Activated T-helper 1 cell treated with anti-CD3 and anti-CD28 coated beads, Interleukin-12 subunit alpha, Interleukin-12 subunit beta, Interleukin-2, Interleukin-4 antibody, amounts not matched to agents 30 ng/mL and 10 ng/mL and 1 ng/mL, durations not matched to agents 14 hours and 24 hours and 36 hours (primary cell): ENCODE results near the gene ABI3BP. TPM values are rescaled to one million over a fixed set of nuclear protein-coding genes. Genes with fewer than 3 reads are reported as not detected.
A peak's percentile ranks its signal among the peaks of the same experiment; 100 is the strongest.

Source experiments
- DNase-seq: peaks from one replicate; pipeline ENCODE4 v3.0.0; 2021; ENCODE audit warnings: low spot score
- H3K27ac Mint-ChIP-seq: one replicate; pipeline ENCODE4 v1.8.0; 2021; ENCODE audit warnings: mild to moderate bottlenecking, mixed read lengths
- H3K27me3 Mint-ChIP-seq: one replicate; pipeline ENCODE4 v1.8.0; 2022; ENCODE audit warnings: mild to moderate bottlenecking, moderate library complexity, mixed read lengths; ENCODE audit not compliant: insufficient read depth
- H3K36me3 Mint-ChIP-seq: one replicate; pipeline ENCODE4 v1.8.0; 2021; ENCODE audit warnings: low read depth, mixed read lengths
- H3K4me1 Mint-ChIP-seq: one replicate; pipeline ENCODE4 v1.8.0; 2021; ENCODE audit warnings: low read depth, mixed read lengths
- H3K4me3 Mint-ChIP-seq: one replicate; pipeline ENCODE4 v1.8.0; 2021; ENCODE audit warnings: mild to moderate bottlenecking, moderate library complexity, mixed read lengths
- H3K9me3 Mint-ChIP-seq: one replicate; pipeline ENCODE4 v1.8.0; 2021; ENCODE audit warnings: mixed read lengths
- intact Hi-C: fragments of 100-400 bp; cut with micrococcal nuclease; formaldehyde crosslinking; loops from one replicate; pipeline ENCODE4 v1.15.1; 2024
- total RNA-seq: library from RNA; stranded (reverse); gene quantifications from 2 replicates; pipeline ENCODE4 v1.2.3, GENCODE V29; 2022

ABI3BP gene
- total RNA-seq, 1 donor from 2014 or later: not detected

- intact Hi-C loops: no loop called here
- Mint-ChIP-seq H3K36me3 (no peaks in the 10 kb centered on the region), H3K9me3 (no peaks in the 10 kb centered on the region), H3K27me3 (no peaks in the 10 kb centered on the region), H3K4me3 (no peak overlapping the region), H3K4me1 (peaks cover 10% of the 10 kb centered on the region), H3K27ac (no peak overlapping the region)
- no peak for DNase-seq
Observed at GRCh38 chr3:100760377-100760776, 232.8 kb downstream of the ABI3BP start.

GRCh38 chr3:100759950-100760349 is 233.3 kb downstream of the ABI3BP start:
- DNase-seq: no peak
- no peaks in the 10 kb centered on the region for H3K27me3 Mint-ChIP-seq
- no peak overlapping the region for H3K4me3 Mint-ChIP-seq
- intact Hi-C loops: no loop called here
- peaks cover 8% of the 10 kb centered on the region for H3K4me1 Mint-ChIP-seq
- peaks cover 2% of the 10 kb centered on the region for H3K36me3 Mint-ChIP-seq
- no peak overlapping the region for H3K27ac Mint-ChIP-seq
- H3K9me3 Mint-ChIP-seq: no peaks in the 10 kb centered on the region

GRCh38 chr3:100759159-100759558 is 234.1 kb downstream of the ABI3BP start:
- intact Hi-C loops: no loop called here
- DNase-seq: no peak
- no peaks in the 10 kb centered on the region for H3K27me3 Mint-ChIP-seq
- no peaks in the 10 kb centered on the region for H3K9me3 Mint-ChIP-seq
- H3K4me1 Mint-ChIP-seq: peaks cover 8% of the 10 kb centered on the region
- H3K4me3 Mint-ChIP-seq: no peak overlapping the region
- H3K27ac Mint-ChIP-seq: no peak overlapping the region
- H3K36me3 Mint-ChIP-seq: peaks cover 2% of the 10 kb centered on the region

GRCh38 chr3:100756441-100756840 is 236.8 kb downstream of the ABI3BP start:
- Mint-ChIP-seq H3K27me3 (no peaks in the 10 kb centered on the region), H3K36me3 (peaks cover 14% of the 10 kb centered on the region), H3K9me3 (no peaks in the 10 kb centered on the region), H3K4me1 (peaks cover 8% of the 10 kb centered on the region), H3K4me3 (no peak overlapping the region), H3K27ac (no peak overlapping the region)
- intact Hi-C loops: no loop called here
- DNase-seq: no peak

DNA sequence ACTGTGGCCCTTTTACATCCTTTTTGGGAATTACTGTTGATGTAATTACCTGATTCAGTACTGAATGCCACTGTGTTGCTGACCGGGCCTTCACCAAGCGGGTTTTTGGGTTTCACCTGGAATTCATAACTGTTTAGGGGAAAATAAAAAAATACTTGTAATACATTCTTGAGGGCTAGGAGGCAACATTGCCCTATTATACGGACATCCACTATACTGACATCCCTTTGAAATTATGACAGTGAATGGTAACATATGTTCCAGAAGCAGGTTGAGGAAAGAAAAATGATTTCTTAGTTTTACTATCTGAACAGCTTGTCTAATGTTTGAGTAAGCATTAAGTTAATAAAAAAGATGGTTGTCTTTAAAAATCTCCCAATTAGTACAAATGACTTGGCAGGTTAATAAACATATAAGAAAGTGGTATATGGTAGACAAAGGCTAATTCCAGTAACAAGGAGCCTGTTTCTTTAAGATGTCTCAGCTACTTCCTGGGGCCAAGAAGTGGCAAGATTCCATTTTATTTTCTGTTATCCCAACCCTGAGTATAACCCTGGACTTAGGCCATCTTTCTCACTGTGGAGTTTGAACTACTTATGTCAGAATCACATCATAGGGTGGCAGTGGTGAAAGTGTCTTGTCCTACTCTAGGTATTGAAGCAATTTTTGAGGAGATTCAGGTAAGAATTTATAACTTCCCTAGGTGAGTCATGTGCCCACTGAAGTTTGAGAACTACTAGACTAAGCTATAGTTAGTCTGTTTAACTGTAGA is 238.5 kb downstream of the ABI3BP start:
- no peak for DNase-seq
- no peak overlapping the region for H3K4me3 Mint-ChIP-seq
- H3K27me3 Mint-ChIP-seq: no peaks in the 10 kb centered on the region
- peaks cover 1% of the 10 kb centered on the region for H3K4me1 Mint-ChIP-seq
- intact Hi-C loops: no loop called here
- peaks cover 19% of the 10 kb centered on the region for H3K36me3 Mint-ChIP-seq
- H3K27ac Mint-ChIP-seq: no peak overlapping the region
- H3K9me3 Mint-ChIP-seq: no peaks in the 10 kb centered on the region

- Mint-ChIP-seq H3K9me3 (no peaks in the 10 kb centered on the region), H3K4me3 (no peak overlapping the region), H3K4me1 (no peaks in the 10 kb centered on the region), H3K36me3 (peaks cover 22% of the 10 kb centered on the region), H3K27me3 (no peaks in the 10 kb centered on the region), H3K27ac (no peak overlapping the region)
- intact Hi-C loops: no loop called here
- no peak for DNase-seq
Observed at GRCh38 chr3:100753846-100754245, 239.4 kb downstream of the ABI3BP start.

DNA sequence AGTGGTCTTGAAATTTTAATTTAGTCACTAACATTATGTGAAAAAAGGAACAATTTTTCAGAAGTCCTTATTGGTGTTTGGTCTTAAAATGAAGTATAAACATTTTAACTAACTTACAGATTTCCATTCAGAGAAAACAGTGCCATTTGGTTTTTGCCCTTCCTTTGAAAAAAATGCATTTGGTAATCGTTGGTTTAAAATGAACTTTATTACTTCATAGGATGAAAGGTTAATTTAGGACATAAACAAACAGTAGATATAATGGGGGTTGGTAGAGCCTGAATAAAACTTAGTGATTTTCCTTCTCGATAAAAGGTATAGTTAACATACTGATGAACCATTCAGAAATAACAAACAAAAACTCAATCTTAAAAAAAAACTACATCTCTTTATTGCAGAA is 244.3 kb downstream of the ABI3BP start:
- no peak for DNase-seq
- Mint-ChIP-seq H3K27ac (no peak overlapping the region), H3K27me3 (no peaks in the 10 kb centered on the region), H3K9me3 (no peaks in the 10 kb centered on the region), H3K4me1 (no peaks in the 10 kb centered on the region), H3K4me3 (no peak overlapping the region), H3K36me3 (peaks cover 40% of the 10 kb centered on the region)
- intact Hi-C loops: no loop called here

GRCh38 chr3:100748220-100748619 is 245.0 kb downstream of the ABI3BP start:
- H3K9me3 Mint-ChIP-seq: no peaks in the 10 kb centered on the region
- no peak for DNase-seq
- intact Hi-C loops: no loop called here
- peaks cover 39% of the 10 kb centered on the region for H3K36me3 Mint-ChIP-seq
- no peaks in the 10 kb centered on the region for H3K27me3 Mint-ChIP-seq
- H3K4me1 Mint-ChIP-seq: no peaks in the 10 kb centered on the region
- H3K27ac Mint-ChIP-seq: no peak overlapping the region
- no peak overlapping the region for H3K4me3 Mint-ChIP-seq

DNA sequence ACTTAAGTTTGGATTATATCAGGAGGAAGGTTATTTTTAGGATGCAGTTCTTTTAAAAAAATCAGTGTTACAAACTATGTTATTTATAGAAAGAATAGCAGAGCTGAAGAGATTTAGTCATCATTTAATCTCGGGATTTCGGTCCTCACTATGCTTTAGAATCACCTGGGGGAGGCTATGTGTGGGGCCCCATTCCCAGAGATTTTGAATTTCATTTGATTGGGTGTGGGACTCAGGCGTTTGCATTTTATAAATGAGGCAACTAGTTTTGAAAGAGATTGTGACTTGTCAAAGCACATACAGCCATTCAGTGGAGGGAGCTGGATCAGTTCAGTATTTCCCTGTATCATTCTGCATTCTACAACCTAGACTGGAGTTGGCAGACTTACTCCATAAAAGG is 247.1 kb downstream of the ABI3BP start:
- Mint-ChIP-seq H3K27ac (no peak overlapping the region), H3K27me3 (no peaks in the 10 kb centered on the region), H3K36me3 (peaks cover 39% of the 10 kb centered on the region), H3K9me3 (no peaks in the 10 kb centered on the region), H3K4me3 (no peak overlapping the region), H3K4me1 (no peaks in the 10 kb centered on the region)
- no peak for DNase-seq
- intact Hi-C loops: no loop called here

- Mint-ChIP-seq H3K27ac (no peak overlapping the region), H3K4me3 (no peak overlapping the region), H3K36me3 (peaks cover 39% of the 10 kb centered on the region), H3K4me1 (peaks cover 3% of the 10 kb centered on the region), H3K27me3 (no peaks in the 10 kb centered on the region), H3K9me3 (no peaks in the 10 kb centered on the region)
- intact Hi-C loops: no loop called here
- no peak for DNase-seq
Observed at GRCh38 chr3:100745617-100746016, 247.6 kb downstream of the ABI3BP start.

- intact Hi-C loops: no loop called here
- Mint-ChIP-seq H3K36me3 (peaks cover 38% of the 10 kb centered on the region), H3K4me3 (no peak overlapping the region), H3K9me3 (no peaks in the 10 kb centered on the region), H3K4me1 (peaks cover 9% of the 10 kb centered on the region), H3K27ac (no peak overlapping the region), H3K27me3 (no peaks in the 10 kb centered on the region)
- no peak for DNase-seq
Observed at GRCh38 chr3:100744671-100745070, 248.6 kb downstream of the ABI3BP start.

GRCh38 chr3:100743535-100743934 is 249.7 kb downstream of the ABI3BP start:
- no peak overlapping the region for H3K4me3 Mint-ChIP-seq
- intact Hi-C loops: no loop called here
- H3K27ac Mint-ChIP-seq: no peak overlapping the region
- DNase-seq: no peak
- H3K27me3 Mint-ChIP-seq: no peaks in the 10 kb centered on the region
- H3K4me1 Mint-ChIP-seq: peaks cover 9% of the 10 kb centered on the region
- H3K36me3 Mint-ChIP-seq: peaks cover 34% of the 10 kb centered on the region
- H3K9me3 Mint-ChIP-seq: no peaks in the 10 kb centered on the region

- intact Hi-C loops: loop anchor here (1.0 kb wide), 1 partner anchor 30 kb away; no protein-coding TSS in a partner anchor
- H3K27ac Mint-ChIP-seq: peak overlapping the region; percentile 49
- no peak overlapping the region for H3K4me3 Mint-ChIP-seq
- peaks cover 36% of the 10 kb centered on the region for H3K36me3 Mint-ChIP-seq
- H3K9me3 Mint-ChIP-seq: no peaks in the 10 kb centered on the region
- H3K27me3 Mint-ChIP-seq: no peaks in the 10 kb centered on the region
- no peak for DNase-seq
- peaks cover 26% of the 10 kb centered on the region for H3K4me1 Mint-ChIP-seq
Observed at GRCh38 chr3:100740207-100740606, 253.0 kb downstream of the ABI3BP start.

GRCh38 chr3:100737334-100737733 is 255.9 kb downstream of the ABI3BP start:
- intact Hi-C loops: loop anchor here (1.0 to 5.0 kb wide), 2 partner anchors 60 to 645 kb away; no protein-coding TSS in a partner anchor
- Mint-ChIP-seq H3K27me3 (no peaks in the 10 kb centered on the region), H3K4me3 (no peak overlapping the region), H3K4me1 (peaks cover 32% of the 10 kb centered on the region), H3K9me3 (no peaks in the 10 kb centered on the region), H3K27ac (no peak overlapping the region), H3K36me3 (peaks cover 38% of the 10 kb centered on the region)
- no peak for DNase-seq
